Stomach smooth muscle (tissue), 2 donors: ENCODE measurements around the gene CLCN6.

Experiments
- H3K27ac ChIP-seq: one replicate; pipeline ENCODE4 v1.7.0; 2013; ENCODE audit warnings: mild to moderate bottlenecking, low read length, inconsistent platforms
- H3K27me3 ChIP-seq, 2 donors: one replicate each; pipeline ENCODE4 v1.7.0; 2013; ENCODE audit warnings: low read length in 2 of 2; ENCODE audit not compliant: insufficient read depth in 2 of 2, control insufficient read depth in 1 of 2
- H3K36me3 ChIP-seq, 2 donors: one replicate each; pipeline ENCODE4 v1.7.0; 2013; ENCODE audit warnings: low read length in 2 of 2; ENCODE audit not compliant: control insufficient read depth in 2 of 2, insufficient read depth in 2 of 2
- H3K4me1 ChIP-seq: one replicate; pipeline ENCODE4 v1.7.0; 2013; ENCODE audit warnings: low read length; ENCODE audit not compliant: control insufficient read depth, insufficient read depth
- H3K4me3 ChIP-seq, 2 donors: one replicate each; pipeline ENCODE4 v1.7.0; 2013; ENCODE audit warnings: low read length in 2 of 2
- H3K9ac ChIP-seq, 2 donors: one replicate each; pipeline ENCODE4 v1.7.0; 2013; ENCODE audit warnings: low read length in 2 of 2, mild to moderate bottlenecking in 1 of 2
- H3K9me3 ChIP-seq, 2 donors: one replicate each; pipeline ENCODE4 v1.7.0; 2013; ENCODE audit warnings: low read length in 2 of 2; ENCODE audit not compliant: control insufficient read depth in 2 of 2
- donor health status: healthy.
- donor health status: Pancreatic carcinoma.

The CLCN6 gene

GRCh38 chr1:11804666-11805421, 1.1 kb upstream of the CLCN6 start:
- H3K4me3 ChIP-seq, result peak overlapping the region; percentile 91 to 93
- H3K27ac ChIP-seq, result peak overlapping the region; percentile 96
- H3K4me1 ChIP-seq, result peaks cover 52% of the 10 kb centered on the region
- no peaks in the 10 kb centered on the region for H3K9me3 ChIP-seq
- H3K36me3 ChIP-seq, result peaks cover 14 to 17% of the 10 kb centered on the region in 2 donors
- peak overlapping the region; percentile 88 to 92 for H3K9ac ChIP-seq
- H3K27me3 ChIP-seq, result no peaks in the 10 kb centered on the region

GRCh38 chr1:11806307-11806936, 431 bp downstream of the CLCN6 start:
- H3K27me3 ChIP-seq, result no peaks in the 10 kb centered on the region
- H3K27ac ChIP-seq, result peak overlapping the region; percentile 96
- H3K36me3 ChIP-seq, result peaks cover 5% of the 10 kb centered on the region in 2 donors
- H3K9me3 ChIP-seq, result no peaks in the 10 kb centered on the region
- H3K4me1 ChIP-seq, result peaks cover 50% of the 10 kb centered on the region
- H3K4me3 ChIP-seq, result peak overlapping the region; percentile 91 to 93
- H3K9ac ChIP-seq, result peak overlapping the region; percentile 80 to 92

- Histone ChIP-seq H3K36me3 (peaks cover 6 to 8% of the 10 kb centered on the region in 2 donors), H3K27ac (peak overlapping the region; percentile 96), H3K9ac (peak overlapping the region; percentile 80 to 92), H3K4me3 (peak overlapping the region; percentile 91 to 93), H3K4me1 (peaks cover 46% of the 10 kb centered on the region), H3K27me3 (no peaks in the 10 kb centered on the region), H3K9me3 (no peaks in the 10 kb centered on the region)
Measured at GRCh38 chr1:11807133-11807532, 1.1 kb downstream of the CLCN6 start.

- peaks cover 37% of the 10 kb centered on the region in 2 donors for H3K36me3 ChIP-seq
- H3K9ac ChIP-seq, result no peak overlapping the region
- H3K27ac ChIP-seq, result no peak overlapping the region
- no peaks in the 10 kb centered on the region for H3K9me3 ChIP-seq
- peaks cover 5% of the 10 kb centered on the region for H3K4me1 ChIP-seq
- no peaks in the 10 kb centered on the region for H3K27me3 ChIP-seq
- no peak overlapping the region for H3K4me3 ChIP-seq
Measured at GRCh38 chr1:11813021-11813420, 7.0 kb downstream of the CLCN6 start.

- no peaks in the 10 kb centered on the region for H3K27me3 ChIP-seq
- H3K4me3 ChIP-seq, result no peak overlapping the region
- H3K9me3 ChIP-seq, result no peaks in the 10 kb centered on the region
- no peak overlapping the region for H3K9ac ChIP-seq
- no peak overlapping the region for H3K27ac ChIP-seq
- H3K36me3 ChIP-seq, result peaks cover 40 to 43% of the 10 kb centered on the region in 2 donors
- no peaks in the 10 kb centered on the region for H3K4me1 ChIP-seq
Measured at GRCh38 chr1:11817192-11817591, 11.2 kb downstream of the CLCN6 start.

- H3K27ac ChIP-seq, result no peak overlapping the region
- peaks cover 56 to 59% of the 10 kb centered on the region in 2 donors for H3K36me3 ChIP-seq
- no peaks in the 10 kb centered on the region for H3K27me3 ChIP-seq
- no peaks in the 10 kb centered on the region for H3K9me3 ChIP-seq
- H3K4me1 ChIP-seq, result no peaks in the 10 kb centered on the region
- no peak overlapping the region for H3K9ac ChIP-seq
- no peak overlapping the region for H3K4me3 ChIP-seq
Measured at GRCh38 chr1:11822091-11822490, 16.1 kb downstream of the CLCN6 start.

- Histone ChIP-seq H3K9me3 (no peaks in the 10 kb centered on the region), H3K9ac (no peak overlapping the region), H3K36me3 (peaks cover 58 to 62% of the 10 kb centered on the region in 2 donors), H3K27ac (no peak overlapping the region), H3K4me3 (no peak overlapping the region), H3K4me1 (no peaks in the 10 kb centered on the region), H3K27me3 (no peaks in the 10 kb centered on the region)
Measured at GRCh38 chr1:11823366-11824137, 17.6 kb downstream of the CLCN6 start.

GRCh38 chr1:11825131-11825530, 19.1 kb downstream of the CLCN6 start:
- no peaks in the 10 kb centered on the region for H3K4me1 ChIP-seq
- H3K36me3 ChIP-seq, result peaks cover 67 to 68% of the 10 kb centered on the region in 2 donors
- H3K9me3 ChIP-seq, result no peaks in the 10 kb centered on the region
- H3K27ac ChIP-seq, result no peak overlapping the region
- H3K4me3 ChIP-seq, result no peak overlapping the region
- H3K9ac ChIP-seq, result no peak overlapping the region
- no peaks in the 10 kb centered on the region for H3K27me3 ChIP-seq

- H3K27ac ChIP-seq, result no peak overlapping the region
- peaks cover 66 to 74% of the 10 kb centered on the region in 2 donors for H3K36me3 ChIP-seq
- H3K27me3 ChIP-seq, result no peaks in the 10 kb centered on the region
- no peaks in the 10 kb centered on the region for H3K4me1 ChIP-seq
- no peak overlapping the region for H3K4me3 ChIP-seq
- H3K9ac ChIP-seq, result no peak overlapping the region
- no peaks in the 10 kb centered on the region for H3K9me3 ChIP-seq
Measured at GRCh38 chr1:11826946-11827345, 21.0 kb downstream of the CLCN6 start.

GRCh38 chr1:11828511-11828910, 22.5 kb downstream of the CLCN6 start:
- Histone ChIP-seq H3K4me1 (no peaks in the 10 kb centered on the region), H3K4me3 (no peak overlapping the region), H3K9ac (no peak overlapping the region), H3K36me3 (peaks cover 73 to 80% of the 10 kb centered on the region in 2 donors), H3K27ac (no peak overlapping the region), H3K27me3 (no peaks in the 10 kb centered on the region), H3K9me3 (no peaks in the 10 kb centered on the region)
